TTC549 (cell line): ENCODE results near the gene CDC42BPG.
"Not testable (repeated sequence)": the region's sequence is repeated elsewhere in the genome, so short reads cannot be mapped to it uniquely, and the experiment has no call there.

Experiments
- FAIRE-seq: peaks from 2 replicates; lab custom pipeline; 2012; peaks lifted over from hg19 to GRCh38; lab: Jason Lieb, UNC

CDC42BPG gene

GRCh38 chr11:64850979-64851567 is 6.6 kb upstream of the CDC42BPG start:
- no peak for FAIRE-seq

DNA sequence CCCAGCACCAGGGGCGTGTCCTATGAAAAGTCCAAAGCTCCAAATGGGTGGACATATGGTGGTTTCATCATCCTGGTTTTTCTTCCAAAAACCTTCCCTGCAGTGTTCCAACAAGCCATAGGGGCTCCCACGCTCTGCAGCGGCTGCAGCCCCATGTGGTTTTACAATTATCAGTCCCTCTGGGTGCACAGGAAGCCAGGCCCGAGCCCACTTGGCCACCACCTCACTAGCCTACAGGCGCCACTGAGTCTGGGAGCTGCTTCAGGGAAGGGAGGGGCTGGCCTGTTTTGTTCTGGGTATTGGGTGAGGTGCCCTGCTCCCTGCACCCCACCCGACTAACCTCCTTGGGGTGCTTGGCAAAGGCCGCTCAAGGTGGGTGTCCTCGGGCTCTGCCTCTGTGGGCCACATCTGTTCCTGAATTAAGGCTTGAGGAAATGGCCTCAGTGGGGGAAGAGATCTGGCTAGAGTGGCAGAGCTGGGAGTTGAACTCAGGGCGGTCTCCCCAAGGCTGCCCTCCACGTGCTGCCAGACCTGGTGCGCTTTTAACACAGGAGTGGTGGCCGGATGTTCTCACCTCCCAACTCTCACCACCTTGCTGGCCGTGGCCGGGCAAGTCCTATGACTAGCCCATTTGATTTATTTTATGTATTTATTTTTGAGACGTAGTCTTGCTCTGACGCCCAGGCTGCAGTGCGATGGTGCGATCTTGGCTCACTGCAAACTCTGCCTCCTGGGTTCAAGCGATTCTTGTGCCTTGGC is 5.3 kb upstream of the CDC42BPG start:
- FAIRE-seq = no peak

- no peak for FAIRE-seq
These were observed 4.6 kb upstream of the CDC42BPG start for GRCh38 chr11:64848826-64849597.

- no peak for FAIRE-seq
These were observed 3.9 kb upstream of the CDC42BPG start for GRCh38 chr11:64848214-64848825.

DNA sequence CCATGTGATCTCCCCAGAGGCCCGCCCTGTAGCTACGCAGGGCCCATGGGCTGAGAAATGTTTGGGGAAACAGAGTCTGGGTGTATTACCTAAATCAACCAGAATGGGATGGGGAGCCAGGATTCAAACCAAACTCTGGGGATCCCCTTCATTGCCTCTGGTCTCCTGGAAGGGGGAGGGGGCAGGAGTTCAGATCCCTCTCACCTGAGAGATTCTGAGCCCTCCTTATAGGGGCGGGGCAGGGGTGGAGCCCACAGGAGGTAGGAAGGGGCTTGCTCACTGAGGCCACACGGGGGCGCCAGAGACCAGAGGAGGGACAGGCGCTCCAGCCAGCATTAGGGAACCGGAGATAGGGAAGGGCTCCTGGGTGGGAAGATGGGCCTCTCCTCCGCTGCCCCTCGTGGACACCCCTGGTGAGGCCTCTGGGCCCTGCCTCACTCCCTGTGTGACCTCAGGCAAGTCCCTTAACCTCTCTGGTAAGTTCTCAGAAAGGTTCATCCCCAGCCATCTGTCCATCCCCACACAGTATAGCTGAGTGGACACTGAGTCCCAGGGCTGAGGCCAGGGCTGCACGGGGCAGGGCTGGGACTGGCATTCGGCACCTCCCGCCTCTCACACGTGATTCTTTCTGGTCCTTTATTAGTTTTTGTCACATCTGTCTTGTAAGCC is 2.7 kb upstream of the CDC42BPG start:
- no peak for FAIRE-seq

DNA sequence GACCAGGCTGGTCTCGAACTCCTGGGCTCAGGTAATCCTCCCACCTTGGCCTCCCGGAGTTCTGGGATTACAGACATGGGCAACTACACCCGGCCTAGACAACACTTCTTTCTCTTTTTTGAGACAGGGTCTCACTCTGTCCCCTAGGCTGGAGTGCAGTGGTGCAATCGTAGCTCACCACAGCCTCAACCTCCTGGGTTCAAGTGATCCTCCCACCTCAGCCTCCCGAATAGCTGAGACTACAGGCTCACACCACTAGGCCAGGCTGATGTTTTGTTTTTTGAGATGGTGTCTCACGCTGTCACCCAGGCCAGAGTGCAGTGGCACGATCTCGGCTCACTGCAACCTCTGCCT is 1.3 kb upstream of the CDC42BPG start:
- not testable (repeated sequence) for FAIRE-seq

GRCh38 chr11:64845129-64845775 is 799 bp upstream of the CDC42BPG start:
- FAIRE-seq = no peak

GRCh38 chr11:64843686-64844329 is 645 bp downstream of the CDC42BPG start:
- no peak for FAIRE-seq

DNA sequence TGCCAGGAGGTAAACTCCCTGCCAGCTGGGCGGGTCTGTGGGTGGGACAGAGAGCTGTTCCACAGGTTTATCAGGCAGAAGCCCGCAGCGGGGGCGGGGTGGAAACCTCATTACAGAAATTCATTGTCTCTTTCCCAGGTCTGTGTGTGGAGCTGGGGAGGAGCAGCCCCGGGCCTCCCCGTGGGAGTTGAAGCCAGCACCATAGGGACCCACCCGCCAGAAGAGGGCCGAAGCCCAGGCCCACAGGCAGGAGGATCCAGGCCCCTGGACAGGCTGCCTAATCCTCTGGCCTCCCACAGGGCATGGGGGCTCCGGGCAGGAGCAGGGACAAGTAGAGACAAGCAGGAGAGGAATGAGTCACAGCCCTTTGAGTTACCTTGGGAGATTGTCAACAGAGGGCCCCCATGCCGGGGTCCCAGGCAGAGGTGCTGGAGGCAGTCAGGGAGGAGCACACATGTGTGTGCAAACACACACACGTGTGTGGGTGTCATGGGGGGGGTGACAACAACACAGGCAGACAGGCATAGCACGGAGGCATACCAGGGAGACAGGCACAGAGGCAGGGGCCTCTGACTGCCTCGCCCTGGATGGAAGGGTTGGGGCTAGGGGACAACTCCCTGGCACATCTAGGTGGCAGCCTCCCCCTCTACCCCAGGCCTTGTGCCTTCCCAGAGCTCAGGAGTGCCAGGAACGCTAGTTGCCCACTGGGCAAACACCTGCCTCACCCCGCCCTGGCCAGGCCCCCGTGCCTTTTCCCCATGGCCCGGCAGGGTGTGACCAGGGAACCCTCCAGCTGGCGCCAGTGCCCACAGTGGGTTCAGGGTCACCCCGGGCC is 1.4 kb downstream of the CDC42BPG start:
- FAIRE-seq = no peak

DNA sequence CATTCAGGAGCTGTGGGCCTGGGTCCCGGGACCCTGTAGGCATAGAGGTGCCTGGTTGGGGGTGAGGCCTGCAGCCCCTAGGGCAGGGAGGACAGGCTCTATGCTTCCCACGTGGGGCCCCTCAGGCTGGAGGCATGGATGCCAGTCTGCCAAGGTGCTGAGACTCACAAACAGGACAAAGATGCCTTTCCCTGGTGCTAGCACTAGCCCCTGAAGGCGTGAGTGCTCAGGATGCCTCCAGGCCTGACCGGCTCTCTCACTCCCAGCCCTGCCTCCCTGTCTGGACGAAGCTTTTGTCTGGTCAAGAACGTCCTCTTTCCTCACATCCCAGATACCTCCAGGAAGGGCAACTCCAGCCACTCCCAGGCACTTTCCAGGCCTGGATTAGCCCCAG is 2.1 kb downstream of the CDC42BPG start:
- no peak for FAIRE-seq

DNA sequence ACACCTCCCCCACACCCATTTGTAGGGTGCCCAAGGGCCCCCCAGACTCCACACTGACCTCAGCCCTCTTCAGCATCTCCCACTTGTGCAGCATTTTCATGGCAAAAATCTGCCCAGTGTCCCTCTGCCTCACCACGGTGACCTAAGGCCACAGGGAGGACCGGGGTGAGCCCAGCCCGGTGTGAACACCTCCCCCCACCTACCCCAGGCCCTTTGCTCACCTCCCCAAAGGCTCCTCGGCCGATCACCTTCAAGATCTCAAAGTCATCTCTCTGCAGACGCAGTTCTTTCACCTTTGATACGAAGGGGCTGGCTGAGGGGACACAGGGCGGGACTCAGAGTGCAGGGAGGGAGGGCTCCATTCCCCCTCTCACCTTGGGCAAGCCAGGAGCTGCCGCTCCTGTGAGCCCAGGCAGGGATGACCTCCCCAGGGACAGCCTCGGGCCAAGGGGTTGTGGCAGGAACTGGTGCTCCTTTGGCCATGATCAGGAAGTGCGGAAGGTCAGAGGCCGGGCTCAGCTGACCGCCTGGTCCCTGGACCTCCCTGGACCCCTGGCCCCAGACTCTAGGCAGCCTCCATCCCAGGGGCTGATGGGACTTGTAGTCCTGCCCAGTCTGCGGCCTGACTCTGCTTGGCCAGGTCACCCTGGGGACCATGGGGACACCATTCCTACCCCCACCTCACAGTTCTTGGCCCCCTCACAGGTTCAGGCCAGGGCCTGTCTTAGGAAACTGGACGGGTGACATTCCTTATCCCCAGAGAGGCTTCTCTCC is 2.7 kb downstream of the CDC42BPG start:
- no peak for FAIRE-seq

- FAIRE-seq = no peak
These were observed 4.3 kb downstream of the CDC42BPG start for GRCh38 chr11:64839887-64840782.

GRCh38 chr11:64839335-64839734 is 5.1 kb downstream of the CDC42BPG start:
- FAIRE-seq = no peak

DNA sequence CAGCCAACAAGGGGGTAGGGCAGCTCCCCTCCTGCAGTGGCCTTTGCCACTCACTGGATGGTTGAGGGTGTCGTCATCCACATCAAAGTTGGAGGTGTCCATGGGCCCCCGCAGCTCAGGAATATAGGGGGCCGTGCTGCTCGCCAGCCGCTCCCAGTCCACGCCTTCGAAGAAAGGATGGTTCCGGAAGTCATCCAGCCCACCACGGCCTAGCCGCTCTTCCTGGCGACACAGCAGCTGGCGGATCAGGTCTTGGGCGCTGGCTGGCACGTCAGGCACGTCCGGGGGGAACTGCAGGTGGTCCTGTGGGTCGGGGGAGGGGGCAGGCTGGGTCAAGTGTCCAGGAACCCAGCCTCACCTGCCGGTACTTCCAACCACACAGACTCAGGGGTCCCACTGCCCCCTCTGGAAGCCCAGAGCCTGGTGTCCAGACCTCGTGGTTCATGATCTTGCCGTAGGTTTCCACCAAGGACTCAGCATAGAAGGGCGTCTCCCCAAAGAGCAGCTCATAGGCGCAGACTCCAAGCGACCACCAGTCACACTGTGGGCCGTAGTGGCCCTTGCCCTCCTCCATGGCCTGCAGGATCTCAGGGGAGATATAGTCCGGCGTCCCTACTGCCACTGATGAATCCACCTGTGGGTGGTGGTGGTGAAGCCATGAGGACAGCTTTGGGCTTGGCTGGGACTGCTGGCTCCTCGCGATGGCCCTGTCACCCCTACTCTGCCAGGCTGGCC is 5.7 kb downstream of the CDC42BPG start:
- FAIRE-seq = no peak

DNA sequence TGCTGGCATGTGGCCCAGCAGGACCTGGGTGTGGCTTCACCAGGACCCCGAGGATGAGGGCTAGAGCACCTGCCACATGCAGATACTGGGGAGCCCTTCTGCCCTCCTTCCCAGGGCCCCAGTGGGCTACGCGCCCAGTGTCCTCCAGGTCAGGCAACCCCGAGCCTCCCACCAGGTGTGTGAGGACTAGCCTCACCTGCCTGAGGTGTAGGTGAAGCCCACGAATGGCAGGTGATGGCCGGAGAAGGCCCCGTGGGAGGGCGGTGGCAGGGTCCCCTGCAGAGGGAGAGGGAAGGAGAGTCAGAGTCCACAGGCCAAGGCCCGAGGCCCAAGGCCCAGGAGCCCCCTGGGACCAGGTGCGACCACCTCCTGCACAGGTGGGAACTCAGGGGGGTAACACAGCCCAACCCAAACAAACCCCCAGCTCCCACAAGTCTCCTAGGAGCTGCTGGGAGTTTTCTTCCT is 6.5 kb downstream of the CDC42BPG start:
- no peak for FAIRE-seq

GRCh38 chr11:64836448-64837072 is 7.9 kb downstream of the CDC42BPG start:
- no peak for FAIRE-seq
